PC-9 (cell line): Measurements from ENCODE around the gene HOXB5.

Source experiments
- CTCF ChIP-seq: fragments of 200-600 bp; sonication (generic); conservative IDR thresholded peaks from 2 replicates; pipeline ENCODE4 v1.6.1; 2017; ENCODE audit warnings: mixed run types, antibody characterized with exemption, mild to moderate bottlenecking, moderate library complexity
- EZH2 ChIP-seq: fragments of 200-600 bp; sonication (generic); IDR thresholded peaks from 2 replicates; pipeline ENCODE4 v1.8.0; 2017; ENCODE audit warnings: antibody characterized with exemption, low read depth

GRCh38 chr17:48588074-48588415 lies 5.5 kb downstream of the HOXB5 start:
- TF ChIP-seq CTCF (no peak), EZH2 (no peak)
